Epithelial cell of esophagus (primary cell): ENCODE measurements around the gene DPYD.

Experiments
- DNase-seq: peaks from one replicate; pipeline ENCODE4 v3.0.0; 2010; ENCODE audit warnings: low read depth
- H3K4me3 ChIP-seq: 2 replicates; pipeline ENCODE4 v1.5.1; 2011; ENCODE audit warnings: mild to moderate bottlenecking, low read length, control low read depth
- CTCF ChIP-seq: IDR thresholded peaks from 2 replicates; pipeline ENCODE4 v1.5.1; 2011; ENCODE audit warnings: low read depth, mild to moderate bottlenecking, low read length, control low read depth, inconsistent platforms; ENCODE audit not compliant: insufficient read depth; ENCODE audit errors: missing control alignments

DPYD gene

GRCh38 chr1:97500760-97501159 lies 420.1 kb downstream of the DPYD start:
- TF ChIP-seq CTCF, result no peak
- H3K4me3 ChIP-seq, result no peak overlapping the region
- DNase-seq, result no peak

- DNase-seq, result no peak
- no peak for TF ChIP-seq CTCF
- no peak overlapping the region for H3K4me3 ChIP-seq
Observed at GRCh38 chr1:97499667-97500066, 421.2 kb downstream of the DPYD start.

DNA sequence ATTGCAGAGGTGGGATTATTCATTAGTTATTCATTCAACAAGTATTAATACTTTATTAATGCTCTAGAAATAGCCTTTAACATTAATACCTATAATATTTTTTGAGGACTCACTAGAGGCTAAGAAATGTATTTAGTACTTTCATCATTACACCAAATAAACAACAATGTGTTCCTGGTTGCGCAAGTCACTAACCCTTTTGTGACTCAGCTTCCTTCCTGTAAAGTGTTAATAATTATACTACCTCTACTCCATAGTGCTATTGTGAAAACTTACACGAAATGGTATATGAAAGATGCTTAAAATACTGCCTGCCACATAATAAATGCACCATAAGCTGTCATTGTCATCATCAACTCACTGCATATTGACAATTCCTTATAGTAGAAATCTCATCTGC lies 431.0 kb downstream of the DPYD start:
- no peak for TF ChIP-seq CTCF
- DNase-seq, result peak; percentile 85
- no peak overlapping the region for H3K4me3 ChIP-seq

DNA sequence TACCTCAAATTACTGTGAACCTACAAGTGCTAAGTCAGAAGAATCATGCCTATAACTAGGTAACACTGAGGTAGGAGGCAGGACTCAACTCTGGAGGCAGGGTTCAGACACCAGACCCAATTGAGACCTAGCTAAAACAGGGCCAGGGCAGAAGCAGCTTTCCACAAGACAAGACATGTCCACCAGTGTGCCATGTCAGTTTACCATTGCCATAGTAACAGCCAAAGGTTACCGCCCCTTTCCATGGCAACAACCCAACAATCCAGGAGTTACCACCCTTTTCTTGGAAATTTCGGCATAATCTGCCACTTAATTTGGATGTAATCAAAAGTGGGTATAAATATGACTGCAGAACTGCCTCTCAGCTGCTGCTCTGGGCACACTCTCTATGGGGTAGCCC lies 432.3 kb downstream of the DPYD start:
- no peak overlapping the region for H3K4me3 ChIP-seq
- TF ChIP-seq CTCF, result no peak
- peak; percentile 55 for DNase-seq

DNA sequence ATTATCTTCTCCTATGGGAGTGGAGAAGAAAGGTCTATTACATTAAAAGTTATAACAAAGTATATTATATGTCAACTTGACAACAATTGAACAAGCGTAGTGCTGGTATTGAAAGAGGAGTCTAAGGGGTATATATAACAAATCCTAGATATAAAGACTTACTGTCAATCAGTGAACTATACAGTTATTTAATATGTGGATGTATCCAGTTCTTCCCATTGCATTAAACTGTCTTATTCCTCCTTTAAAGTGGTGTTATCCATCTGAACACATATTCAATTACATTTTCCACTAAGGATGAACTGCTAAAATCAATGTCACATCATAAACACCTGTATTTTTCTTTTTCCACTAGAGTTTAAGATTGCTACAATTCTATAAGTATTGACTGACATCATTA lies 438.8 kb downstream of the DPYD start:
- no peak for TF ChIP-seq CTCF
- H3K4me3 ChIP-seq, result no peak overlapping the region
- DNase-seq, result no peak

DNA sequence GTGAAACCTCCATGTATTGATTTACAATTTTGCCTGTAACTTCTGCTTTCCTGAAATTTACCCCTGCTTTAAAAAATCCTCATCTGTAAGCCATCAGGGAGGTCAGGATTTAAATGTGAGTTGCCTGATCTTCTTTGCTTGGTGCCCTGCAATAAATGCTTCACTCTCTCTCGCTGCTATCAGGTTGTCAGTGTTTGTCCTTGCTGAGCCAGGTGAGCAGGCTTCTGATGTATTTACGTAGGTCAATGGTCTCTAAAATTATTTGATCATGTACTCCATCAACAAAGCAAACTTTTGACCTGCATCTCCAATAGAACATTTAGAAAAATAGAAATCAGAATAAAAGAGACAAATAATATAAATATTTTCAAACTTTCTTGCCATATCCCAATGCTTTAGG lies 453.4 kb downstream of the DPYD start:
- no peak overlapping the region for H3K4me3 ChIP-seq
- no peak for TF ChIP-seq CTCF
- DNase-seq, result no peak

- DNase-seq, result no peak
- TF ChIP-seq CTCF, result no peak
- H3K4me3 ChIP-seq, result no peak overlapping the region
Observed at GRCh38 chr1:97464305-97464704, 456.5 kb downstream of the DPYD start.
